Trophoblast cell (in vitro differentiated cells and primary cell): ENCODE results near the gene CLNK.
A peak's percentile ranks its signal among the peaks of the same experiment; 100 is the strongest.
"Not testable (repeated sequence)": the region's sequence is repeated elsewhere in the genome, so short reads cannot be mapped to it uniquely, and the experiment has no call there.

Experiments used
- DNase-seq, 2 donors: peaks; one replicate each; pipeline ENCODE4 v3.0.0-alpha.2; 2016
- H2AFZ ChIP-seq: 2 replicates; pipeline ENCODE4 v1.6.1; 2013; ENCODE audit warnings: low read length, moderate library complexity, mild to moderate bottlenecking; ENCODE audit not compliant: insufficient read depth, poor library complexity
- H2AK5ac ChIP-seq: 2 replicates; pipeline ENCODE4 v1.6.1; 2013; ENCODE audit warnings: mild to moderate bottlenecking, low read length
- H2BK120ac ChIP-seq: 2 replicates; pipeline ENCODE4 v1.6.1; 2013; ENCODE audit warnings: low read length, mild to moderate bottlenecking, moderate library complexity; ENCODE audit not compliant: insufficient read depth, poor library complexity
- H2BK12ac ChIP-seq: 2 replicates; pipeline ENCODE4 v1.6.1; 2013; ENCODE audit warnings: mild to moderate bottlenecking, low read length, moderate library complexity
- H2BK5ac ChIP-seq: 2 replicates; pipeline ENCODE4 v1.6.1; 2013; ENCODE audit warnings: low read length, low read depth, moderate library complexity, mild to moderate bottlenecking; ENCODE audit not compliant: poor library complexity
- H3K14ac ChIP-seq: 2 replicates; pipeline ENCODE4 v1.6.1; 2013; ENCODE audit warnings: mild to moderate bottlenecking, low read length
- H3K18ac ChIP-seq: 2 replicates; pipeline ENCODE4 v1.6.1; 2013; ENCODE audit warnings: mild to moderate bottlenecking, low read length
- H3K23ac ChIP-seq: 2 replicates; pipeline ENCODE4 v1.6.1; 2013; ENCODE audit warnings: low read length
- H3K27ac ChIP-seq: 2 replicates; pipeline ENCODE4 v1.5.1; 2013; ENCODE audit warnings: low read depth, mild to moderate bottlenecking, inconsistent platforms, low read length, moderate library complexity
- H3K27me3 ChIP-seq: 2 replicates; pipeline ENCODE4 v1.6.1; 2013; ENCODE audit warnings: inconsistent platforms, mild to moderate bottlenecking, low read length, moderate library complexity; ENCODE audit not compliant: insufficient read depth
- H3K36me3 ChIP-seq, 2 experiments: 1 replicate in 1 of 2; 2 replicates in 1 of 2; pipeline ENCODE4 v1.6.1; 2013; ENCODE audit warnings: low read length in 2 of 2, mild to moderate bottlenecking in 2 of 2, moderate library complexity in 1 of 2; ENCODE audit not compliant: insufficient read depth in 2 of 2, control insufficient read depth in 1 of 2
- H3K4ac ChIP-seq: 2 replicates; pipeline ENCODE4 v1.6.1; 2013; ENCODE audit warnings: low read depth, mild to moderate bottlenecking, low read length, moderate library complexity
- H3K4me1 ChIP-seq, 2 experiments: 1 replicate in 1 of 2; 2 replicates in 1 of 2; pipeline ENCODE4 v1.6.1; 2013; ENCODE audit warnings: low read length in 2 of 2, mild to moderate bottlenecking in 2 of 2, moderate library complexity in 1 of 2; ENCODE audit not compliant: insufficient read depth in 2 of 2, control insufficient read depth in 1 of 2
- H3K4me2 ChIP-seq: 2 replicates; pipeline ENCODE4 v1.6.1; 2013; ENCODE audit warnings: inconsistent platforms, mild to moderate bottlenecking, low read length, moderate library complexity
- H3K4me3 ChIP-seq: 2 replicates; pipeline ENCODE4 v1.5.1; 2013; ENCODE audit warnings: mild to moderate bottlenecking, low read depth, low read length, inconsistent platforms
- H3K79me1 ChIP-seq: one replicate; pipeline ENCODE4 v1.6.1; 2013; ENCODE audit warnings: low read length
- H3K79me2 ChIP-seq: 2 replicates; pipeline ENCODE4 v1.6.1; 2013; ENCODE audit warnings: low read length, mild to moderate bottlenecking; ENCODE audit not compliant: control insufficient read depth, insufficient read depth, poor library complexity
- H3K9ac ChIP-seq: 2 replicates; pipeline ENCODE4 v1.6.1; 2013; ENCODE audit warnings: mild to moderate bottlenecking, low read length
- H3K9me3 ChIP-seq: 2 replicates; pipeline ENCODE4 v1.6.1; 2013; ENCODE audit warnings: low read depth, mild to moderate bottlenecking, control low read depth, inconsistent platforms, low read length; ENCODE audit not compliant: insufficient read depth
- H4K12ac ChIP-seq: 2 replicates; pipeline ENCODE4 v1.6.1; 2013; ENCODE audit warnings: low read depth, mild to moderate bottlenecking, low read length, moderate library complexity
- H4K8ac ChIP-seq: 2 replicates; pipeline ENCODE4 v1.6.1; 2013; ENCODE audit warnings: low read depth, mild to moderate bottlenecking, low read length, moderate library complexity
- H4K91ac ChIP-seq: one replicate; pipeline ENCODE4 v1.6.1; 2013; ENCODE audit warnings: low read depth, mild to moderate bottlenecking, low read length, moderate library complexity
- WGBS: extraction: QIAGEN DNeasy Blood & Tissue Kit; methylation state at CpG from one replicate; pipeline ENCODE4 v1.1.7; 2013; ENCODE audit warnings: missing lambda C conversion rate; ENCODE audit not compliant: insufficient read length, insufficient coverage; ENCODE audit errors: extremely low coverage; 5-methylcytosine and 5-hydroxymethylcytosine counted together

The CLNK gene

GRCh38 chr4:10614926-10615325 is 69.6 kb downstream of the CLNK start:
- H2AFZ ChIP-seq, H4K12ac ChIP-seq, H4K8ac ChIP-seq, H3K18ac ChIP-seq, H3K9ac ChIP-seq, H2AK5ac ChIP-seq, H3K36me3 ChIP-seq, H3K27ac ChIP-seq, H3K4me2 ChIP-seq, H3K23ac ChIP-seq, H3K14ac ChIP-seq, H3K4ac ChIP-seq, H2BK5ac ChIP-seq, H3K27me3 ChIP-seq, H3K79me2 ChIP-seq, H3K9me3 ChIP-seq, H3K4me3 ChIP-seq: not testable (repeated sequence)
- peak overlapping the region; percentile 39 for H4K91ac ChIP-seq
- peak overlapping the region; percentile 23 for H2BK120ac ChIP-seq
- WGBS: no CpG with 5 or more reads among the region's 8 CpGs
- H2BK12ac ChIP-seq: peak overlapping the region; percentile 50
- peak; percentile 70 to 83 for DNase-seq
- peaks cover 11 to 18% of the 10 kb centered on the region in 2 experiments for H3K4me1 ChIP-seq
- peaks cover 16% of the 10 kb centered on the region for H3K79me1 ChIP-seq

GRCh38 chr4:10613926-10614478 is 70.6 kb downstream of the CLNK start:
- Histone ChIP-seq H2BK5ac (peak overlapping the region; percentile 35), H3K14ac (no peak overlapping the region), H3K27ac (no peak overlapping the region), H3K9ac (no peak overlapping the region), H2BK120ac (peak overlapping the region; percentile 9), H2AK5ac (no peak overlapping the region), H3K23ac (no peak overlapping the region), H2AFZ (no peak overlapping the region), H3K4me2 (no peak overlapping the region), H3K79me1 (peaks cover 20% of the 10 kb centered on the region), H4K91ac (peak overlapping the region; percentile 42), H4K8ac (no peak overlapping the region), H3K4ac (no peak overlapping the region), H3K18ac (no peak overlapping the region), H3K9me3 (no peaks in the 10 kb centered on the region), H3K36me3 (no peaks in the 10 kb centered on the region), H2BK12ac (peak overlapping the region; percentile 87), H3K79me2 (no peaks in the 10 kb centered on the region), H4K12ac (no peak overlapping the region), H3K4me1 (peaks cover 16 to 21% of the 10 kb centered on the region in 2 experiments), H3K27me3 (no peaks in the 10 kb centered on the region), H3K4me3 (no peak overlapping the region)
- WGBS: no CpG with 5 or more reads among the region's 5 CpGs
- peak; percentile 96 to 98 for DNase-seq

- no peaks in the 10 kb centered on the region for H3K27me3 ChIP-seq
- peak; percentile 84 to 96 for DNase-seq
- H3K79me2 ChIP-seq: no peaks in the 10 kb centered on the region
- H3K27ac ChIP-seq: peak overlapping the region; percentile 78
- WGBS: no CpG with 5 or more reads among the region's 2 CpGs
- no peaks in the 10 kb centered on the region for H3K9me3 ChIP-seq
- H3K18ac ChIP-seq: no peak overlapping the region
- H3K79me1 ChIP-seq: peaks cover 24% of the 10 kb centered on the region
- H4K91ac ChIP-seq: peak overlapping the region; percentile 92
- peak overlapping the region; percentile 53 for H3K14ac ChIP-seq
- no peak overlapping the region for H3K4me2 ChIP-seq
- no peak overlapping the region for H3K4me3 ChIP-seq
- no peak overlapping the region for H2AFZ ChIP-seq
- no peak overlapping the region for H3K9ac ChIP-seq
- H4K12ac ChIP-seq: no peak overlapping the region
- H3K4ac ChIP-seq: peak overlapping the region; percentile 29
- peaks cover 16 to 22% of the 10 kb centered on the region in 2 experiments for H3K4me1 ChIP-seq
- peak overlapping the region; percentile 94 for H2BK12ac ChIP-seq
- H3K36me3 ChIP-seq: no peaks in the 10 kb centered on the region
- peak overlapping the region; percentile 90 for H2BK5ac ChIP-seq
- H3K23ac ChIP-seq: no peak overlapping the region
- peak overlapping the region; percentile 58 for H4K8ac ChIP-seq
- H2AK5ac ChIP-seq: peak overlapping the region; percentile 73
- peak overlapping the region; percentile 85 for H2BK120ac ChIP-seq
Measured at GRCh38 chr4:10612476-10612875, 72.1 kb downstream of the CLNK start.

DNA sequence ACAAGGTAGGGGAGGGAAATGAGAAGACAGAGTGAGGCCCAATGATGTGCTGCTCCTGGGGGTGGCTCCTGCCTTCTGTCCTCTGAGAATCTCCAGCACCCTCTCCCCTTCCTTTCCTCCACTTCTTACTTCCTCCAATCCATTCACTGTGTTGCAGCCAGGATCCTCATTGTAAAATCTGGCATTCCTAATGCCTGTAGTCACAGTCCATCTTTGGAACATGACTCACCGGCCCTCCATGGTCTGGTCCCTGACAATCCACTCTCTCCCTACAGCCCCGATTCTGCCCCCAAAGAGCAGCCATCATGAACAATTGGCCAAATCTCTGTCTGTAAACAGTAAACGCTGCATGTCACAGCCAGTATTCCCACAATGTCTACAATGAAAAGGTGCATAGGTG is 72.9 kb downstream of the CLNK start:
- peak overlapping the region; percentile 90 for H2BK5ac ChIP-seq
- no peak overlapping the region for H3K18ac ChIP-seq
- peaks cover 28% of the 10 kb centered on the region for H3K79me1 ChIP-seq
- peak overlapping the region; percentile 87 for H3K27ac ChIP-seq
- no peaks in the 10 kb centered on the region for H3K27me3 ChIP-seq
- no peak overlapping the region for H4K12ac ChIP-seq
- H3K4me1 ChIP-seq: peaks cover 16 to 27% of the 10 kb centered on the region in 2 experiments
- no peak overlapping the region for H2AFZ ChIP-seq
- H3K14ac ChIP-seq: no peak overlapping the region
- no peaks in the 10 kb centered on the region for H3K9me3 ChIP-seq
- no CpG with 5 or more reads among the region's 3 CpGs for whole genome bisulfite sequencing
- peak overlapping the region; percentile 40 for H4K8ac ChIP-seq
- DNase-seq: peak; percentile 89 to 95
- no peaks in the 10 kb centered on the region for H3K36me3 ChIP-seq
- no peak overlapping the region for H3K4me3 ChIP-seq
- peak overlapping the region; percentile 92 for H4K91ac ChIP-seq
- no peaks in the 10 kb centered on the region for H3K79me2 ChIP-seq
- H3K4ac ChIP-seq: no peak overlapping the region
- H3K23ac ChIP-seq: no peak overlapping the region
- H2BK12ac ChIP-seq: peak overlapping the region; percentile 94
- no peak overlapping the region for H3K4me2 ChIP-seq
- H2AK5ac ChIP-seq: no peak overlapping the region
- no peak overlapping the region for H3K9ac ChIP-seq
- H2BK120ac ChIP-seq: peak overlapping the region; percentile 27
